HG02840 (cell line): ENCODE data around the gene LRRC34.

ENCODE experiments used
- ATAC-seq: cut with Tn5 transposase; IDR thresholded peaks from one replicate; pipeline ENCODE4 v1.9.1; 2021; ENCODE audit warnings: mild to moderate bottlenecking, moderate library complexity, moderate number of reproducible peaks; ENCODE audit not compliant: unreplicated experiment, low FRiP score

LRRC34 gene

GRCh38 chr3:169769287-169770181, 43.2 kb downstream of the LRRC34 start, which contains the start of gene ACTRT3:
Gene ACTRT3, minus strand, starts transcription at chr3:169769561. Its CDS starts 41 bp downstream, at chr3:169769520.
- ATAC-seq = peak; percentile 19

GRCh38 chr3:169764882-169765612, 47.7 kb downstream of the LRRC34 start, which contains the start of gene TERC:
Gene TERC, minus strand, starts transcription at chr3:169765060.
- peak; percentile 64 for ATAC-seq

- ATAC-seq = peak; percentile 35
Measured at GRCh38 chr3:169764312-169764881, 48.3 kb downstream of the LRRC34 start.

GRCh38 chr3:169760479-169760878, 52.2 kb downstream of the LRRC34 start:
- ATAC-seq = no peak

GRCh38 chr3:169759256-169759655, 53.4 kb downstream of the LRRC34 start:
- ATAC-seq = no peak

GRCh38 chr3:169758359-169758994, 54.2 kb downstream of the LRRC34 start:
- no peak for ATAC-seq

GRCh38 chr3:169755488-169755887, 57.2 kb downstream of the LRRC34 start:
- no peak for ATAC-seq

GRCh38 chr3:169754711-169755110, 58.0 kb downstream of the LRRC34 start:
- ATAC-seq = no peak

- no peak for ATAC-seq
Measured at GRCh38 chr3:169751875-169752274, 60.8 kb downstream of the LRRC34 start.

- no peak for ATAC-seq
Measured at GRCh38 chr3:169750665-169751064, 62.0 kb downstream of the LRRC34 start.

GRCh38 chr3:169748670-169749069, 64.0 kb downstream of the LRRC34 start:
- ATAC-seq = no peak

GRCh38 chr3:169746924-169747323, 65.8 kb downstream of the LRRC34 start:
- ATAC-seq = no peak

- ATAC-seq = no peak
Measured at GRCh38 chr3:169744366-169745054, 68.2 kb downstream of the LRRC34 start.
